ENCODE measurements around the gene DKKL1. TPM values are rescaled to one million over a fixed set of nuclear protein-coding genes. Genes with fewer than 3 reads are reported as not detected.

The DKKL1 gene
- total RNA-seq, 1 donor from 2014 or later, result 5.2 TPM

DNA sequence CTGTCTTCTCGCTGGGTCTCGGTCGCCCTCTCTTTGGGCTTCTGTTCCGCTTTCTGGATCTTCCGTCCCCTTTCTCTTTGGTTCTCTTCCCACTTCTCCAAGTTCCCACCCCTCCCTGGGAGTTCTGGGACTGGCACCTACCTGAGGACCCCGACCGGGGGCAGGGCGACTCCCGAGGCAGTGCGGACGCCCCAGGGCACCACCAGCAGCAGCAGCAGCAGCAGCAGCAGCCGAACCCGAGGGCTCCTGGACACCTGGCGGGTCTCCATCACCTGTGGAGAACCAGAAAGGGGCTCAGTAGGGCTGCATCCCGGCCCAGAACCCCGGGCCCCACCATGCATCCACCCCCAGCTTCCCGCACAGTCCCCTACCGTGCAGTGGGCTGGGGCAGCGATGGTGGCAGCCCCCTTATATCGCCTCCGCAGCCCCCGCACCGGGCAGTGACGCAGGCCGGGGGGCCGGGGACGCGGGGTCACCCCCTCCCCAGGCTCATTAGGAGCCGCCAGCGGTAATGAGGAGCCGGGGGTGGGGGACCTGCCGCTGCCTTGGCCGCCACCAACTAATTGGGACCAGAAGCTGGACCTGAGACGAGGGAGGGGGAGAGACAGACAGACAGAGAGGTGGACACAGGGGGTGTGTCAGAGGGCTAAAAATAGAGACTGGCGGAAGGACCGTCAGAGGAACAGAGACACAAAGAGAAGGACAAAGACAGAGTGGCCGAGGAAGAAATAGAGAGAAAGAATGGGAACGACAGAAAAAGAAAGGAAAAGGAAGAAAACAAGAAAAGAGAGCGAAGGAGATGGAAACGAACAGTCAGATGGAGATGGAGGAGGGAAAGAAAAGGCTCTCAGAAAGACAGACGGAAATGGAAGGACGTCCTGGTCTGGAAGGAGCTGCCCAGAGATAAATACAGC is 59.7 kb downstream of the DKKL1 start, which contains the start of gene PTH2:
PTH2 (minus strand) TSS at position 371 of the 914 bp plus-strand sequence; CDS start at position 269, 102 bp downstream.
- Mint-ChIP-seq H3K4me1 (ENCODE audit: low read depth) (peaks cover 10% of the 10 kb centered on the region), H3K9me3 (ENCODE audit: low read depth) (no peaks in the 10 kb centered on the region), H3K27me3 (peaks cover 93% of the 10 kb centered on the region), H3K4me3 (ENCODE audit: low read depth) (no peak within 1 kb of the TSS), H3K27ac (no peak within 1 kb of the TSS), H3K36me3 (ENCODE audit: insufficient read depth) (no peaks in the 10 kb centered on the region)
- DNase-seq (ENCODE audit: low spot score, unreplicated experiment), result no peak
- no peak for TF ChIP-seq CTCF (IDR thresholded peaks at IDR 0.05; ENCODE audit: unreplicated experiment)

DNA sequence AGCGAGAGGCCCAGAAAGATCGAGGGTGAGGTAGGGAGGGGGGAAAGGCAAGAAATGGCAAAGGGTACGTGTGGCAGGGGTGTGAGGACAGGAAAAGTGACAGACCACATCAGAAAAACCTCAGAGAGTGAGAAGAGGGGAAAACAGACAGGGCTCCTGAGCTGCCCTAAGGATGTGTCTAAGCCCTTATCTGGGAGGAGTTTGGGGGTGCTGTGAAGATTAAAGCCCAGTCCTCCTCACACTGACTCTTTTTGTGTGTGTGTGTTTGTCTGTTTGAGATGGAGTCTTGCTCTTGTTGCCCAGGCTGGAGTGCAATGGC is 60.3 kb downstream of the DKKL1 start:
- Mint-ChIP-seq H3K4me3 (ENCODE audit: low read depth) (no peak overlapping the region), H3K4me1 (ENCODE audit: low read depth) (peaks cover 12% of the 10 kb centered on the region)

More for the DNA sequence above, 60.3 kb downstream of the DKKL1 start:
- Mint-ChIP-seq H3K27me3 (peaks cover 94% of the 10 kb centered on the region), H3K36me3 (ENCODE audit: insufficient read depth) (no peaks in the 10 kb centered on the region), H3K27ac (no peak overlapping the region), H3K9me3 (ENCODE audit: low read depth) (no peaks in the 10 kb centered on the region)
- TF ChIP-seq CTCF (IDR thresholded peaks at IDR 0.05; ENCODE audit: unreplicated experiment), result no peak
- no peak for DNase-seq (ENCODE audit: low spot score, unreplicated experiment)

Other genes with a start within 250 kb of the DKKL1 start
- gene LIN7B, start 249.5 kb upstream of the DKKL1 start, total RNA-seq, result 7.0 and 9.3 TPM in 2 replicates
- 1.3 and 1.5 TPM in 2 replicates for gene C19orf73, start 244.7 kb upstream of the DKKL1 start, total RNA-seq
- 6.7 and 8.5 TPM in 2 replicates for gene PPFIA3, start 244.3 kb upstream of the DKKL1 start, total RNA-seq
- gene HRC, start 208.5 kb upstream of the DKKL1 start, total RNA-seq, result 1.6 and 2.1 TPM in 2 replicates
- gene TRPM4, start 206.1 kb upstream of the DKKL1 start, total RNA-seq, result 16.9 and 17.7 TPM in 2 replicates
- gene SLC6A16, start 38.7 kb upstream of the DKKL1 start, total RNA-seq, result 10.5 and 11.8 TPM in 2 replicates
- not detected in 2 replicates for gene CD37, start 28.5 kb upstream of the DKKL1 start, total RNA-seq
- gene TEAD2, start 1.5 kb upstream of the DKKL1 start, total RNA-seq, result 226 and 235 TPM in 2 replicates
- gene KASH5, start 24.4 kb downstream of the DKKL1 start, total RNA-seq, result not detected in 2 replicates
- gene PTH2, start 59.6 kb downstream of the DKKL1 start, total RNA-seq, result not detected in 2 replicates
- not detected in 2 replicates for gene GFY, start 61.5 kb downstream of the DKKL1 start, total RNA-seq
- gene SLC17A7, start 77.7 kb downstream of the DKKL1 start, total RNA-seq, result 0.29 TPM in 2 replicates
- 125 TPM in 2 replicates for gene PIH1D1, start 87.9 kb downstream of the DKKL1 start, total RNA-seq
- 44.2 and 46.0 TPM in 2 replicates for gene ALDH16A1, start 89.3 kb downstream of the DKKL1 start, total RNA-seq
- 0.96 and 1.1 TPM in 2 replicates for gene FLT3LG, start 110.3 kb downstream of the DKKL1 start, total RNA-seq
- gene RPL13A, start 123.7 kb downstream of the DKKL1 start, total RNA-seq, result 2,665 and 2,783 TPM in 2 replicates
- gene RPS11, start 132.6 kb downstream of the DKKL1 start, total RNA-seq, result 2,272 and 2,377 TPM in 2 replicates
- gene FCGRT, start 148.8 kb downstream of the DKKL1 start, total RNA-seq, result 153 and 169 TPM in 2 replicates
- gene RCN3, start 164.1 kb downstream of the DKKL1 start, total RNA-seq, result 43.4 and 58.0 TPM in 2 replicates
- gene NOSIP, start 216.7 kb downstream of the DKKL1 start, total RNA-seq, result 75.0 and 82.1 TPM in 2 replicates
- gene PRRG2, start 217.4 kb downstream of the DKKL1 start, total RNA-seq, result 6.8 and 8.3 TPM in 2 replicates
- gene PRR12, start 227.3 kb downstream of the DKKL1 start, total RNA-seq, result 61.2 and 64.5 TPM in 2 replicates

Data from progenitor cell of endocrine pancreas (in vitro differentiated cells).